ENCODE measurements around the gene ASB7.

ASB7 gene

GRCh38 chr15:100595964-100596363, 6.4 kb upstream of the ASB7 start:
- TF ChIP-seq CTCF (IDR thresholded peaks at IDR 0.05; ENCODE audit: low read depth, low read length), result no peak
- DNase-seq (ENCODE audit: low read depth in 2 of 2), result no peak
- H3K4me3 ChIP-seq (replicated peaks in 1 of 2; ENCODE audit: low read depth in 2 of 2, low read length in 2 of 2), result no peak overlapping the region

DNA sequence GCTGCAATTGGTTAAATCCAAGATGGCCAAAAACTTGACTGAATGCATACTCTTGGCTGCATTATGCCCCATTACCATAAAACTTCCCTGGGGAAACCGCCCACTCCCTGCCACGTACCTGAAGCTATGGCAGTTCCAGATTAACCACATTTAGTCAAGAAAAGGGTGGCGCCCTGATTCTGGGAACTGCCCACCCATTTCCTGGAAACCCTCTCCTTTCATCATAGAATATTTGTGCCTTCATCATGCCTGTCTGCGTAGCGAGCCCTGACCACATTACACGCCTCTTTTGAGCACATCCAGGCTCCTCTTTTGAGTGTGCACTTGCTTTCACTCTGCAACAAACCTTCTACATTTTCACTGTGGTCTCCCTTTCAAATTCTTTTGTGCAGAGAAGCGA, 5.6 kb upstream of the ASB7 start:
- TF ChIP-seq CTCF (IDR thresholded peaks at IDR 0.05; ENCODE audit: low read depth, low read length), result no peak
- DNase-seq (ENCODE audit: low read depth in 2 of 2), result peak; percentile 38 to 48
- H3K4me3 ChIP-seq (replicated peaks in 1 of 2; ENCODE audit: low read depth in 2 of 2, low read length in 2 of 2), result no peak overlapping the region

DNA sequence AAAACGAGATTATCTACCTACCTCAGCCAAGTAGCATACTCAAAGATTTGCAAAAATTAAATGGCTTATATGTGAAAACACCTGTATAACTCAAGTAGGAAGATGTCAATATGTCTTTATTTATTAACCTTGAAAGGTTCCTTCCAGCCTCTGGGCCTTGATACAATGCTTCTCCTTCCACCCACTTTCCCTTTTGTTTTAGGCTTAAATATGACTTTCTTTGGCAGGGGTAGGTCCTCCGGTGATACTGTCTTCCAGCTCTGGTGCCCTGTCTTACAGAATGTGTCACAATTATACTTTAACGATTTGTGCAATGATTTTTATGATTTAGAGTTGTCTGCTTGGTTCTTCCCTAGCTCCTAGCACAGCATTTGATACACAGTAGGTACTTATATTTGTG, 4.5 kb upstream of the ASB7 start:
- DNase-seq (ENCODE audit: low read depth in 2 of 2), result no peak
- no peak overlapping the region for H3K4me3 ChIP-seq (replicated peaks in 1 of 2; ENCODE audit: low read depth in 2 of 2, low read length in 2 of 2)
- TF ChIP-seq CTCF (IDR thresholded peaks at IDR 0.05; ENCODE audit: low read depth, low read length), result no peak

DNA sequence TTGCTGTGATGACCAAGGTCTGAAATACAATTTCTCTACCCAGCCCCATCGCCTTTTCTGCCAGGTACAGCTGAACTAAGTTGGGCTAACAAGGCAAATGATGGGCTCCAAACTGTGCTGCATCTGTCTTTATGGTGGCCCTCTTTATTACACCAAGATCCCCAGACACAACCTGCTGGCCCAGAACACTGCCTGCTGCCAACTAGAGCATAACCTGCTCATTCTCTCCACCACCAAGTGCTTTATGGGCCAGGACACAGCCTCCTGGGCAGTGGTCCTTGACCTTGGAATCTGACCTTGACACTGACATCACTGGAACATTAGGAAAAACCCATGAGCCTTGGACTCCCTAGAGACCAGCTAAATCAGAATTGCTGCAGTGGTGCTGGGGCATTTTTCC, 3.7 kb upstream of the ASB7 start:
- no peak for DNase-seq (ENCODE audit: low read depth in 2 of 2)
- H3K4me3 ChIP-seq (replicated peaks in 1 of 2; ENCODE audit: low read depth in 2 of 2, low read length in 2 of 2), result no peak overlapping the region
- no peak for TF ChIP-seq CTCF (IDR thresholded peaks at IDR 0.05; ENCODE audit: low read depth, low read length)

DNA sequence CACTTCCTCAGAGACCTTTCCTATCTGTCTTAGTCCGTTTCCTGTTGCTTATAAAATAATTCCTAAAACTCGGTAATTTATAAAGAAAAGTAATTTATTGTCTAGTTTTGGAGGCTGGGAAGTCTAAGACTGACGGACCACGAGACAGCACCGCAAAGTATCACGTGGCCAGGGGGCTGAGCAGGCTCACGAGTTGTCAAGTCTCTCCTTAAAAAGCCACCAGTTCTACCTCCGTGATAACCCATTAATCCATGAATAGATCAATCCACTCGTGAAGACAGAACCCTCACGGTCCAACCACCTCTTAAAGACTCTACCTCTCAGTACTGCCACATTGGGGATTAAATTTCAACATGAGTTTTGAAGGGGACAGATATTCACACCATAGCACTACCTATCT, 1.2 kb upstream of the ASB7 start:
- peak overlapping the region; percentile 90 to 93 for H3K4me3 ChIP-seq (replicated peaks in 1 of 2; ENCODE audit: low read depth in 2 of 2, low read length in 2 of 2)
- peak; percentile 13 to 31 for DNase-seq (ENCODE audit: low read depth in 2 of 2)
- TF ChIP-seq CTCF (IDR thresholded peaks at IDR 0.05; ENCODE audit: low read depth, low read length), result no peak

DNA sequence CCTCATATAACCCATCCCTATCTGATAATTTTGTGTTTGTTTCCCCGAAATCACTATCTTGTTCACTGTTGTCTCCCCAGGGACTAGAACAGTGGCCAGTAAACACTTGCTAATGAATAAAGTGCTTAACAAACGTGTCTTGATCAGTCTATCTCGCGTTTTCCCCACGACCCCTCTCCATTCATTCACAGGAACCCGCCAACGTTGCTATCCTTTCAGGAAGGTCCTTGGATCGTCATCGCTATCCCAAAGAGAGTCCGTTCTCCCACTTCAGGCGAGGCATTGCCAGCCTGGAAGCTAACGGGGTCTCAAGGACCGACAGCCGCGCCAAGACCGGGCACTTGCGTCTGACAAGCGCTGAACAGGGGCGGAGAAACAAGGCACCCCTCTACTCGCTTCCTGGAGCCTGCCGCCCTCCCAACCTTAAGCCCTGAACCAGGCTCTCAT, 749 bp upstream of the ASB7 start:
- TF ChIP-seq CTCF (IDR thresholded peaks at IDR 0.05; ENCODE audit: low read depth, low read length), result no peak
- peak overlapping the region; percentile 90 to 93 for H3K4me3 ChIP-seq (replicated peaks in 1 of 2; ENCODE audit: low read depth in 2 of 2, low read length in 2 of 2)
- DNase-seq (ENCODE audit: low read depth in 2 of 2), result no peak

DNA sequence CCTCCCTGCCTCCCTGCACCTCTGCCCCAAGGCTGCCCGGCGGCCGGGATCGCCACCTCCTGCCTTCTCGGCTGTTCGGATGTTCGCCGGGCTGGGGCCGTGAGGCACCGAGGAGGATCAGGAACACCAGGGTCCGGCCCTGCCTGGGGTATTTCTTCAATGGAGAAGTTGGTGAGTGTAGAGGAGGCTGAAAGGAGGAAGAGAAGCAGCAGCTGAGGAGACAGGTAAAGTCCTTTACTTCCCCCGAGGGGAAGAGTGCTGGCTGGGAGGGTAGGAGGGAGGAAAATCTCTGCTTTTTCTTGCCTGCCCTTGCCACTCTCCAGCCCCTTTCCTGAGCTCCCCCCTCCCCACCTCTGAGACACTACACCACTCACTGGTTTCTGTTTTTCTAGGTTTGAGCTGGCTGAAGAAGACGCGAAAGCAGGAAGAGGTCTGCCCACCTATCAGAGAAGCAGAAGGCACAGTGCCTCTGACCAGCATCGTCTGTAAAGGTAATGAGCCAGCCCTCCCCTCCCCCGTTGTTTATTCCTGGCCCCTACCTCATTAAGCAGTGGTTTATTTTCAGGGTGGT, 519 bp downstream of the ASB7 start:
- DNase-seq (ENCODE audit: low read depth in 2 of 2), result peak; percentile 18 to 26
- TF ChIP-seq CTCF (IDR thresholded peaks at IDR 0.05; ENCODE audit: low read depth, low read length), result no peak
- H3K4me3 ChIP-seq (replicated peaks in 1 of 2; ENCODE audit: low read depth in 2 of 2, low read length in 2 of 2), result peak overlapping the region; percentile 88 to 96

Measured in cardiac fibroblast (primary cell).